ENCODE results near the gene KATNB1.
"Not testable (repeated sequence)": the region's sequence is repeated elsewhere in the genome, so short reads cannot be mapped to it uniquely, and the experiment has no call there.

KATNB1 gene

GRCh38 chr16:57703416-57704010 lies 32.1 kb upstream of the KATNB1 start:
- DNase-seq: no peak

- no peak for DNase-seq
Observed at GRCh38 chr16:57704011-57704904, 31.3 kb upstream of the KATNB1 start.

- DNase-seq: no peak
Observed at GRCh38 chr16:57704905-57705852, 30.4 kb upstream of the KATNB1 start.

- no peak for DNase-seq
Observed at GRCh38 chr16:57706717-57707116, 28.9 kb upstream of the KATNB1 start.

- no peak for DNase-seq
Observed at GRCh38 chr16:57707331-57707730, 28.2 kb upstream of the KATNB1 start.

GRCh38 chr16:57708168-57708567 lies 27.4 kb upstream of the KATNB1 start:
- no peak for DNase-seq

- DNase-seq: no peak
Observed at GRCh38 chr16:57709663-57710062, 25.9 kb upstream of the KATNB1 start.

- no peak for DNase-seq
Observed at GRCh38 chr16:57711346-57711745, 24.2 kb upstream of the KATNB1 start.

GRCh38 chr16:57711993-57712392 lies 23.6 kb upstream of the KATNB1 start:
- DNase-seq: no peak

- DNase-seq: not testable (repeated sequence)
Observed at GRCh38 chr16:57712569-57712968, 23.0 kb upstream of the KATNB1 start.

GRCh38 chr16:57713596-57713995 lies 22.0 kb upstream of the KATNB1 start:
- no peak for DNase-seq

- no peak for DNase-seq
Observed at GRCh38 chr16:57714047-57714446, 21.5 kb upstream of the KATNB1 start.

- no peak for DNase-seq
Observed at GRCh38 chr16:57720142-57720575, 15.4 kb upstream of the KATNB1 start.

GRCh38 chr16:57721356-57722209 lies 14.0 kb upstream of the KATNB1 start:
- DNase-seq: no peak

- DNase-seq: no peak
Observed at GRCh38 chr16:57722210-57722499, 13.4 kb upstream of the KATNB1 start.

- no peak for DNase-seq
Observed at GRCh38 chr16:57722651-57723050, 12.9 kb upstream of the KATNB1 start.

- DNase-seq: no peak
Observed at GRCh38 chr16:57723170-57723569, 12.4 kb upstream of the KATNB1 start.

- DNase-seq: no peak
Observed at GRCh38 chr16:57724531-57724930, 11.0 kb upstream of the KATNB1 start.

- no peak for DNase-seq
Observed at GRCh38 chr16:57725151-57725550, 10.4 kb upstream of the KATNB1 start.

- DNase-seq: no peak
Observed at GRCh38 chr16:57725554-57725953, 10.0 kb upstream of the KATNB1 start.

GRCh38 chr16:57725976-57726375 lies 9.6 kb upstream of the KATNB1 start:
- no peak for DNase-seq

- DNase-seq: no peak
Observed at GRCh38 chr16:57726433-57726947, 9.1 kb upstream of the KATNB1 start.
